ENCODE results near the gene DDB1. TPM values are rescaled to one million over a fixed set of nuclear protein-coding genes. Genes with fewer than 3 reads are reported as not detected.

DDB1 gene
- total and polyA plus RNA-seq, 10 of the 15 experiments (the other 5 are each of a cell fraction or from before 2014, with no cell fraction given) = 136 to 272 (median 216) TPM

DNA sequence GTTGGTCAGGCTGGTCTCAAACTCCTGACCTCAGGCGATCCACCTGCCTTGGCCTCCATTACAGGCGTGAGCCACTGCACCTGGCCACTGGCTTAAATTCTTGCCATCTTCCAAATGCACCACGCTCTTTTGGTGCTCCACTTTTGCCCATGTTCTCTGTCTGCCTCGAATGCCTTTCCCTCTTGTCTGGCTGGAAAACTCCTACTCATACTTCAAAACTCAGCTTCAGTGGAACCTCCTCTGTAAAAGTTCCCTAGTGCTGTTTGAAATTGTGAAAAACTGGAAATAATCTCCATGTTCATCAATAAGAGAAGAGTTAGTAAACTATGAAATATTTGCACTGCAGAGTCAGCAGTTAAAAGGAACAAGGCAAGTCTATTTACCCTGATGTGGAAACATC, 49.3 kb downstream of the DDB1 start:
- no peak for FAIRE-seq
- CTCF ChIA-PET = interaction anchor here (0.8 kb wide), 1 partner anchor 101 kb away, joined by 3 read pairs; no protein-coding TSS in a partner anchor
- 42% methylated on average over 4 of the region's 4 CpGs for WGBS (ENCODE audit: insufficient coverage, insufficient replicate concordance, low lambda C conversion rate, missing lambda C conversion rate)

DNA sequence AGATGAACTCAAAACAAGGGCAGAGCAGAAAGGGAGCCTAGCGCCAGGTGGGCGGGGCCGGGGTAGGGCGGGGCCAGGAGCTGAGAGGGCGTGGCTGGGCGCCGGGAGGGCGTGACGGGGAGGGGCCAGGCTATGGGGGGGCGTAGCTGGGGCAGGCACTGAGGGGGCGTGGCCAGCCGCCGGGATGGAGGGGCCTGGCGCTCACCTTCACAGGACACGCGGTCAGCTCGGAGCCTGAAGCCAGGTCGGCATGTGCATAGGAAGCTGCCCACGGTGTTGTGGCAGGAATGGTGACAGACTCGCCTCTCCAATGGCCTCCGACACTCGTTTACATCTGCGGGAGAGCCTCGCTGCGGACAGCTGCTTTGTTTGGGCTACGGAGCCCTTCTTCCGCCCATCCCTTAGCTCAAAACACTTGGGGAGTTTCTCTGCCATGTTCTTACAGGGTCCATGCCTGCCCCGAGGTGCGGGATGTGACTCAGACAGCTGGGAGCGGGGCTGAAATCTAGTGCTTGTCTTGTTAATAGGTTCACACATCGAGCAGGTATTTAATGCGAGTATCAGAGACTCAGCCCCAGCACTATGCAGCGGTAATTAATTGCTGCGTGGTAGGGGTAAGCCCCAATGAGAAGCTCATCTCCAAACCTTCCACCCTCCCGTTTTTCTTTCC, 51.2 kb downstream of the DDB1 start:
- Histone ChIP-seq H3K4me1 (ENCODE audit: control insufficient read depth, insufficient read depth, low read length) (no peaks in the 10 kb centered on the region), H3K9me3 (replicated peaks; ENCODE audit: control insufficient read depth, insufficient read depth, low read length) (no peaks in the 10 kb centered on the region), H2AFZ (ENCODE audit: control insufficient read depth, low read depth, low read length) (no peak overlapping the region), H3K36me3 (ENCODE audit: control insufficient read depth in 2 of 2, insufficient read depth in 2 of 2, low read length in 1 of 2) (no peaks in the 10 kb centered on the region), H3K79me2 (ENCODE audit: control insufficient read depth, insufficient read depth, low read length) (no peaks in the 10 kb centered on the region), H4K20me1 (ENCODE audit: control insufficient read depth, insufficient read depth) (no peaks in the 10 kb centered on the region), H3K4me2 (ENCODE audit: control insufficient read depth, insufficient read depth) (no peak overlapping the region), H3K27me3 (replicated peaks in 1 of 2; ENCODE audit: control insufficient read depth in 2 of 2, insufficient read depth in 2 of 2, low read length in 1 of 2) (no peaks in the 10 kb centered on the region), H3K9ac (ENCODE audit: control insufficient read depth, insufficient read depth, low read length) (no peak overlapping the region), H3K27ac (ENCODE audit: control insufficient read depth, insufficient read depth) (no peak overlapping the region), H3K4me3 (no peak overlapping the region)
- ChIA-PET SMC1A (ENCODE audit: uncharacterized antibody, unreplicated experiment) (interaction anchor here (0.7 kb wide), 1 partner anchor 13 kb away, joined by 3 read pairs; the partner anchor contains the start of gene VWCE), RAD21 (ENCODE audit: unreplicated experiment) (interaction anchor here (0.7 to 1.4 kb wide), 2 partner anchors 104 to 285 kb away, joined by 4 to 5 read pairs; no protein-coding TSS in a partner anchor), POLR2A (no interaction called here), CTCF (interaction anchor here (0.9 to 1.0 kb wide), 2 partner anchors 55 to 104 kb away, joined by 3 to 4 read pairs; no protein-coding TSS in a partner anchor)
- intact Hi-C loops (cut with micrococcal nuclease; ENCODE audit: unreplicated experiment) = no loop called here
- no TSS peak for BruUV-seq (replicated peaks)
- in situ Hi-C loops (cut with MboI) = no loop called here
- ATAC-seq (peak; percentile 96), DNase-seq (ENCODE audit: low read depth, low spot score) (no peak), FAIRE-seq (no peak)
- 74% methylated on average over 27 of the region's 35 CpGs for WGBS (ENCODE audit: insufficient coverage, insufficient replicate concordance, low lambda C conversion rate, missing lambda C conversion rate)
- TF ChIP-seq SUZ12 (IDR thresholded peaks at IDR 0.05; ENCODE audit: unreplicated experiment) = no peak
- TF ChIP-seq, protein P1, sequence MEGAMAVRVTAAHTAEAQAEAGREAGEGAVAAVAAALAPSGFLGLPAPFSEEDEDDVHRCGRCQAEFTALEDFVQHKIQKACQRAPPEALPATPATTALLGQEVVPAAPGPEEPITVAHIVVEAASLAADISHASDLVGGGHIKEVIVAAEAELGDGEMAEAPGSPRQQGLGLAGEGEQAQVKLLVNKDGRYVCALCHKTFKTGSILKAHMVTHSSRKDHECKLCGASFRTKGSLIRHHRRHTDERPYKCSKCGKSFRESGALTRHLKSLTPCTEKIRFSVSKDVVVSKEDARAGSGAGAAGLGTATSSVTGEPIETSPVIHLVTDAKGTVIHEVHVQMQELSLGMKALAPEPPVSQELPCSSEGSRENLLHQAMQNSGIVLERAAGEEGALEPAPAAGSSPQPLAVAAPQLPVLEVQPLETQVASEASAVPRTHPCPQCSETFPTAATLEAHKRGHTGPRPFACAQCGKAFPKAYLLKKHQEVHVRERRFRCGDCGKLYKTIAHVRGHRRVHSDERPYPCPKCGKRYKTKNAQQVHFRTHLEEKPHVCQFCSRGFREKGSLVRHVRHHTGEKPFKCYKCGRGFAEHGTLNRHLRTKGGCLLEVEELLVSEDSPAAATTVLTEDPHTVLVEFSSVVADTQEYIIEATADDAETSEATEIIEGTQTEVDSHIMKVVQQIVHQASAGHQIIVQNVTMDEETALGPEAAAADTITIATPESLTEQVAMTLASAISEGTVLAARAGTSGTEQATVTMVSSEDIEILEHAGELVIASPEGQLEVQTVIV (IDR thresholded peaks at IDR 0.05; ENCODE audit: borderline replicate concordance, partially characterized antibody) = no peak
- no peak for TF ChIP-seq GABPA (IDR thresholded peaks at IDR 0.05; ENCODE audit: low read depth)
- TF ChIP-seq RAD21 (IDR thresholded peaks at IDR 0.05; ENCODE audit: insufficient read depth, low read depth, low read length) = no peak
- no peak for TF ChIP-seq PAX8 (IDR thresholded peaks at IDR 0.05)
- TF ChIP-seq TAF1 (IDR thresholded peaks at IDR 0.05; ENCODE audit: borderline replicate concordance, low read depth, low read length) = no peak

More for the DNA sequence above, 49.3 kb downstream of the DDB1 start:
- Histone ChIP-seq H3K36me3 (ENCODE audit: control insufficient read depth in 2 of 2, insufficient read depth in 2 of 2, low read length in 1 of 2) (no peaks in the 10 kb centered on the region), H3K9me3 (replicated peaks; ENCODE audit: control insufficient read depth, insufficient read depth, low read length) (no peaks in the 10 kb centered on the region), H3K4me1 (ENCODE audit: control insufficient read depth, insufficient read depth, low read length) (no peaks in the 10 kb centered on the region), H3K4me2 (ENCODE audit: control insufficient read depth, insufficient read depth) (no peak overlapping the region), H3K4me3 (no peak overlapping the region), H2AFZ (ENCODE audit: control insufficient read depth, low read depth, low read length) (no peak overlapping the region), H3K27me3 (replicated peaks in 1 of 2; ENCODE audit: control insufficient read depth in 2 of 2, insufficient read depth in 2 of 2, low read length in 1 of 2) (no peaks in the 10 kb centered on the region), H3K9ac (ENCODE audit: control insufficient read depth, insufficient read depth, low read length) (no peak overlapping the region), H4K20me1 (ENCODE audit: control insufficient read depth, insufficient read depth) (no peaks in the 10 kb centered on the region), H3K27ac (ENCODE audit: control insufficient read depth, insufficient read depth) (no peak overlapping the region), H3K79me2 (ENCODE audit: control insufficient read depth, insufficient read depth, low read length) (no peaks in the 10 kb centered on the region)
- BruUV-seq (replicated peaks) = no TSS peak
- in situ Hi-C loops (cut with MboI) = no loop called here
- DNase-seq (ENCODE audit: low read depth, low spot score) (no peak), ATAC-seq (no peak)
- SMC1A ChIA-PET (ENCODE audit: uncharacterized antibody, unreplicated experiment) = no interaction called here
- RAD21 ChIA-PET (ENCODE audit: unreplicated experiment) = no interaction called here
- intact Hi-C loops (cut with micrococcal nuclease; ENCODE audit: unreplicated experiment) = no loop called here
- TF ChIP-seq CEBPB (IDR thresholded peaks at IDR 0.05; ENCODE audit: borderline replicate concordance in 1 of 2, low read depth in 2 of 2, low read length in 2 of 2) (no peak), TCF3 (IDR thresholded peaks at IDR 0.05; ENCODE audit: borderline replicate concordance, insufficient read depth, low read depth, low read length) (no peak)
- POLR2A ChIA-PET = no interaction called here

Measured in GM12878 (cell line).